ENCODE measurements around the gene BNC2. TPM values are rescaled to one million over a fixed set of nuclear protein-coding genes. Genes with fewer than 3 reads are reported as not detected.

Gene BNC2
- total RNA-seq, 1 experiment from 2014 or later = 0.20 TPM

DNA sequence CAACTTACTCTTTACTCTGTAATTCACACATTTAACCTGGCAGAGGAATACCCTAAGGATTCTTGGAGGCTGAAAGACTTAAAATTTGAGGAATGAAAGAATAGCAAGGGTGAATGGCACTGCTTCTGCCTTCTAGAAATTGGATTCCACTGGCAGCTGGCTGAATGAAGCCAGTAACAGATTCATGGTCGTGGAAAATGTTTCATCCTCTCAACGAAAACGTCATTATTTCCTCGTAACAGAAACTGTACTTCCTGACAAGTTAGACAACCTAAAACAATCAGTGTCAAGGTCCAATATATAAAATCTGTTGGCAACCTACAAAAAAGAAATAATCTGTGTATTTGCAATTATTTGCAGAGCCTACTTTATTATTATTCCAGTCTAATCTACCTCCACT, 39.7 kb downstream of the BNC2 start:
- no TSS peak for BruUV-seq (replicated peaks)
- H3K27me3 Mint-ChIP-seq (ENCODE audit: insufficient read depth, unreplicated experiment) = peaks cover 11% of the 10 kb centered on the region
- intact Hi-C loops (cut with micrococcal nuclease; ENCODE audit: unreplicated experiment) = no loop called here
- H3K36me3 ChIP-seq (ENCODE audit: control insufficient read depth, insufficient read depth, low read length) = no peaks in the 10 kb centered on the region
- no peaks in the 10 kb centered on the region for H3K27me3 ChIP-seq (replicated peaks; ENCODE audit: control insufficient read depth, insufficient read depth, low read length)
- POLR2A ChIA-PET = no interaction called here
- H3K27ac Mint-ChIP-seq (ENCODE audit: unreplicated experiment) = no peak overlapping the region
- no peak for TF ChIP-seq CTCF (IDR thresholded peaks at IDR 0.05; ENCODE audit: insufficient read depth in 1 of 2, low read depth in 1 of 2, low read length in 1 of 2, severe bottlenecking in 1 of 2, unreplicated experiment in 1 of 2)
- H3K36me3 Mint-ChIP-seq (ENCODE audit: insufficient read depth, unreplicated experiment) = no peaks in the 10 kb centered on the region
- DNase-seq = no peak
- H3K4me1 Mint-ChIP-seq (ENCODE audit: low read depth, unreplicated experiment) = no peaks in the 10 kb centered on the region
- no peak overlapping the region for H3K4me3 Mint-ChIP-seq (ENCODE audit: unreplicated experiment)
- H3K9me3 Mint-ChIP-seq (ENCODE audit: unreplicated experiment) = no peaks in the 10 kb centered on the region
- no peaks in the 10 kb centered on the region for H3K9me3 ChIP-seq
- CTCF ChIA-PET = no interaction called here
- no peak overlapping the region for H3K4me3 ChIP-seq (ENCODE audit: low read depth, low read length)
- H3K4me1 ChIP-seq = no peaks in the 10 kb centered on the region

DNA sequence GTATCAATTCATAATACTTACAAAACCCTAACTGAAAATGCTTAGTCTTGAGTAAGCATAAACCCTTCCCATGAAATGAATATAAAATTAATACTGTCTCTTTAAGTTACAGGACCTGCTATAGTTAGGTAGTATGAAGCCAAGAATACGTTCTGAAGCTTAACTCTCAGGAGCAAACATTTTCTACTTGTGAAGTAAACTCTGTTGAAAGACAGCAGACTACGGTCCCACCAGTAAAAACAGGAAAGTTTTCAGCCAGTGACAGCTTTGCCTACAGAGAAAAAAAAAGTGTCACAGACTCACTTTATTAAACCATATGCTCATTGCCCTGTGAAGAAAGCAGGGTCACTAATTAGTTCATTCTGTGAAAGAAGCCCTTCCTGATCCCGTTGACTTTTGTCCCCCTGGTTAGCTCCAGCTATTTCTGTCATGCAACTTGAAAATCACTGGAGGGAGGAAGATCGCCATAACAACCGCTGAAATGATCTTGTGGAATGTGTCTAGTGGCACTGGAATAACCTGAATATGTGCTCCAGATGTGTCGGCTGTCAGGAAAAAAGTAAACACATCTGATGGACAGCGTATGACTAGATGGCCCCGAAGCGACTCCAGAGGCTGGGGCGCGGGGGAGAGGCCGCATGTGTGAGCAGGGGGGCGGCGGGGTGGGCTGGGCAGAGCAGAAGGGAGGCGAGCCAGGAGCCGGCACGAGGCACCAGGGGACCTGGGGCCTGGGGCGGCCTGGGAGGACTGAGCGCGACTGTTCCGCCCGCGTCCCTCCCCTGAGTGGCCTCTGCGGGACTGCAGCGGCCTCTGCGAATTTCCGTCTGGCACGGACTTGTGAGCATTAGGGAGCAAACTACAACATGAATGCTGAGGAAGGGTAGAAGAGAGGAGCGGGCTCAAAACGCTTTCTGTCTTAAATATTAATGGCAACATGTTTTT, 41.9 kb downstream of the BNC2 start:
- H3K27me3 Mint-ChIP-seq (ENCODE audit: insufficient read depth, unreplicated experiment) = peaks cover 7% of the 10 kb centered on the region
- peak in 1 of 2 experiments; percentile 5 for DNase-seq
- no peaks in the 10 kb centered on the region for H3K4me1 ChIP-seq
- H3K36me3 ChIP-seq (ENCODE audit: control insufficient read depth, insufficient read depth, low read length) = no peaks in the 10 kb centered on the region
- POLR2A ChIA-PET = no interaction called here
- H3K36me3 Mint-ChIP-seq (ENCODE audit: insufficient read depth, unreplicated experiment) = no peaks in the 10 kb centered on the region
- no peak for TF ChIP-seq CTCF (IDR thresholded peaks at IDR 0.05; ENCODE audit: insufficient read depth in 1 of 2, low read depth in 1 of 2, low read length in 1 of 2, severe bottlenecking in 1 of 2, unreplicated experiment in 1 of 2)
- no peaks in the 10 kb centered on the region for H3K9me3 ChIP-seq
- intact Hi-C loops (cut with micrococcal nuclease; ENCODE audit: unreplicated experiment) = no loop called here
- no peak overlapping the region for H3K27ac Mint-ChIP-seq (ENCODE audit: unreplicated experiment)
- H3K4me3 Mint-ChIP-seq (ENCODE audit: unreplicated experiment) = peak overlapping the region; percentile 25
- H3K4me3 ChIP-seq (ENCODE audit: low read depth, low read length) = no peak overlapping the region; the same call in 1 of the 2 replicates
- H3K4me1 Mint-ChIP-seq (ENCODE audit: low read depth, unreplicated experiment) = no peaks in the 10 kb centered on the region
- no TSS peak for BruUV-seq (replicated peaks)
- CTCF ChIA-PET = no interaction called here
- H3K9me3 Mint-ChIP-seq (ENCODE audit: unreplicated experiment) = no peaks in the 10 kb centered on the region
- no peaks in the 10 kb centered on the region for H3K27me3 ChIP-seq (replicated peaks; ENCODE audit: control insufficient read depth, insufficient read depth, low read length)

DNA sequence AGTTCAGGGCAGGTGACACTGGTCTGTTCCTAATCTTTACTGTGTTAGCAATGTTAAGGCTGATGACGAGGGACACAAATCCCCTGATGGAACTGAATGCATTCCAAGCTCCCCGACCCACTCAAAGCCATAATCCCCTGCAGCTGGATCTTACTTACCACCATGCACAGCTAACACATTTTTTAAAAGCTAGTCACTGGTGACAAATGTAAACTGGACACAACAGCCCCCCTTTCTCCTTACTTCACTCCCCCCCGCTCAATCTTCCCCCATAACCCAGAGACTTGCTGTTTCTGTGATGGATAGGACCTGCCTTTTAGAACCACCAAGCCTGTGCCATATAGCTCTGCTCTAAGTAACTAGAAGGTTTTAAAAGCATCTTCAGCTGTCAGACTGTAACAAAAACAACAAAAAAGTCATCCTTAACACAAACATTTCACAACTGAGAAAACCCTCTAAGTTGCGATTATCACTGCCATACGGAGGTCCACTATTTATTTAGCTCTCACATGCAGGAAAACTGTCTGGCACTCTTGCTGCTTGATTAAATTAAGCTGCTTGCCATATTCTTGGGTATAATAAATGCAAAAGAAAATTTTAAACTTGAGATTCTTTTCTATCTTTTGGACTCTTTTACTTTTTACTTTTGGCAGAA, 44.4 kb downstream of the BNC2 start:
- intact Hi-C loops (cut with micrococcal nuclease; ENCODE audit: unreplicated experiment) = no loop called here
- H3K9me3 ChIP-seq = no peaks in the 10 kb centered on the region
- H3K9me3 Mint-ChIP-seq (ENCODE audit: unreplicated experiment) = no peaks in the 10 kb centered on the region
- H3K27me3 Mint-ChIP-seq (ENCODE audit: insufficient read depth, unreplicated experiment) = peaks cover 7% of the 10 kb centered on the region
- H3K4me1 ChIP-seq = no peaks in the 10 kb centered on the region
- H3K36me3 Mint-ChIP-seq (ENCODE audit: insufficient read depth, unreplicated experiment) = no peaks in the 10 kb centered on the region
- ChIA-PET POLR2A (no interaction called here), CTCF (no interaction called here)
- no peak overlapping the region for H3K4me3 Mint-ChIP-seq (ENCODE audit: unreplicated experiment)
- no peak for DNase-seq
- no peak overlapping the region for H3K4me3 ChIP-seq (ENCODE audit: low read depth, low read length)
- H3K27ac Mint-ChIP-seq (ENCODE audit: unreplicated experiment) = no peak overlapping the region
- H3K36me3 ChIP-seq (ENCODE audit: control insufficient read depth, insufficient read depth, low read length) = no peaks in the 10 kb centered on the region
- H3K27me3 ChIP-seq (replicated peaks; ENCODE audit: control insufficient read depth, insufficient read depth, low read length) = no peaks in the 10 kb centered on the region
- H3K4me1 Mint-ChIP-seq (ENCODE audit: low read depth, unreplicated experiment) = no peaks in the 10 kb centered on the region
- no peak for TF ChIP-seq CTCF (IDR thresholded peaks at IDR 0.05; ENCODE audit: insufficient read depth in 1 of 2, low read depth in 1 of 2, low read length in 1 of 2, severe bottlenecking in 1 of 2, unreplicated experiment in 1 of 2)
- no TSS peak for BruUV-seq (replicated peaks)

All from Caco-2 (cell line).